ENCODE results near the gene COL9A1.

COL9A1 gene

GRCh38 chr6:70285201-70285600 lies 17.7 kb downstream of the COL9A1 start:
- Histone ChIP-seq H3K27me3 (ENCODE audit: control insufficient read depth, low read length) (no peaks in the 10 kb centered on the region), H3K27ac (ENCODE audit: low read depth, low read length) (no peak overlapping the region), H4K20me1 (ENCODE audit: control insufficient read depth, insufficient read depth, low read depth, low read length) (no peaks in the 10 kb centered on the region), H3F3A (ENCODE audit: control insufficient read depth, insufficient read depth) (no peaks in the 10 kb centered on the region), H3K4me3 (ENCODE audit: low read length) (no peak overlapping the region), H3K36me3 (ENCODE audit: control insufficient read depth, low read length) (no peaks in the 10 kb centered on the region), H3K79me2 (ENCODE audit: control insufficient read depth, low read length) (no peaks in the 10 kb centered on the region), H3K9me3 (ENCODE audit: control insufficient read depth, insufficient read depth, low read length) (no peaks in the 10 kb centered on the region), H3K4me1 (ENCODE audit: control insufficient read depth, low read length) (no peaks in the 10 kb centered on the region), H3K4me2 (ENCODE audit: low read length) (no peak overlapping the region), H3K9me2 (replicated peaks; ENCODE audit: control insufficient read depth, low read length) (no peaks in the 10 kb centered on the region)
- TF ChIP-seq CTCF (IDR thresholded peaks at IDR 0.05; ENCODE audit: low read depth, low read length, poor library complexity, severe bottlenecking) (no peak), EZH2phosphoT487 (IDR thresholded peaks at IDR 0.05; ENCODE audit: borderline replicate concordance, low read length) (no peak)

- no peaks in the 10 kb centered on the region for H3K9me3 ChIP-seq (ENCODE audit: control insufficient read depth, insufficient read depth, low read length)
- no peaks in the 10 kb centered on the region for H3F3A ChIP-seq (ENCODE audit: control insufficient read depth, insufficient read depth)
- TF ChIP-seq EZH2phosphoT487 (IDR thresholded peaks at IDR 0.05; ENCODE audit: borderline replicate concordance, low read length) = no peak
- TF ChIP-seq CTCF (IDR thresholded peaks at IDR 0.05; ENCODE audit: low read depth, low read length, poor library complexity, severe bottlenecking) = no peak
- H3K4me1 ChIP-seq (ENCODE audit: control insufficient read depth, low read length) = no peaks in the 10 kb centered on the region
- H3K27ac ChIP-seq (ENCODE audit: low read depth, low read length) = no peak overlapping the region
- H3K79me2 ChIP-seq (ENCODE audit: control insufficient read depth, low read length) = no peaks in the 10 kb centered on the region
- H3K4me2 ChIP-seq (ENCODE audit: low read length) = no peak overlapping the region
- no peaks in the 10 kb centered on the region for H3K27me3 ChIP-seq (ENCODE audit: control insufficient read depth, low read length)
- H3K36me3 ChIP-seq (ENCODE audit: control insufficient read depth, low read length) = no peaks in the 10 kb centered on the region
- no peak overlapping the region for H3K4me3 ChIP-seq (ENCODE audit: low read length)
- no peaks in the 10 kb centered on the region for H4K20me1 ChIP-seq (ENCODE audit: control insufficient read depth, insufficient read depth, low read depth, low read length)
- H3K9me2 ChIP-seq (replicated peaks; ENCODE audit: control insufficient read depth, low read length) = no peaks in the 10 kb centered on the region
Measured at GRCh38 chr6:70282919-70283461, 19.9 kb downstream of the COL9A1 start.

GRCh38 chr6:70282312-70282918 lies 20.5 kb downstream of the COL9A1 start:
- H3K9me2 ChIP-seq (replicated peaks; ENCODE audit: control insufficient read depth, low read length) = no peaks in the 10 kb centered on the region
- H3K9me3 ChIP-seq (ENCODE audit: control insufficient read depth, insufficient read depth, low read length) = no peaks in the 10 kb centered on the region
- H4K20me1 ChIP-seq (ENCODE audit: control insufficient read depth, insufficient read depth, low read depth, low read length) = no peaks in the 10 kb centered on the region
- no peaks in the 10 kb centered on the region for H3K79me2 ChIP-seq (ENCODE audit: control insufficient read depth, low read length)
- no peaks in the 10 kb centered on the region for H3F3A ChIP-seq (ENCODE audit: control insufficient read depth, insufficient read depth)
- no peaks in the 10 kb centered on the region for H3K4me1 ChIP-seq (ENCODE audit: control insufficient read depth, low read length)
- TF ChIP-seq CTCF (IDR thresholded peaks at IDR 0.05; ENCODE audit: low read depth, low read length, poor library complexity, severe bottlenecking) (no peak), EZH2phosphoT487 (IDR thresholded peaks at IDR 0.05; ENCODE audit: borderline replicate concordance, low read length) (no peak)
- no peak overlapping the region for H3K4me2 ChIP-seq (ENCODE audit: low read length)
- H3K27me3 ChIP-seq (ENCODE audit: control insufficient read depth, low read length) = no peaks in the 10 kb centered on the region
- no peak overlapping the region for H3K4me3 ChIP-seq (ENCODE audit: low read length)
- no peak overlapping the region for H3K27ac ChIP-seq (ENCODE audit: low read depth, low read length)
- H3K36me3 ChIP-seq (ENCODE audit: control insufficient read depth, low read length) = no peaks in the 10 kb centered on the region
